ENCODE results near the gene APPL2. TPM values are rescaled to one million over a fixed set of nuclear protein-coding genes. Genes with fewer than 3 reads are reported as not detected.
"Not testable (repeated sequence)": the region's sequence is repeated elsewhere in the genome, so short reads cannot be mapped to it uniquely, and the experiment has no call there.

APPL2 gene
- total RNA-seq, 1 experiment from 2014 or later = 36.9 TPM

- no peak for DNase-seq (ENCODE audit: low read depth)
These were observed 39.9 kb downstream of the APPL2 start for GRCh38 chr12:105196090-105196489.

GRCh38 chr12:105194947-105195346, 41.0 kb downstream of the APPL2 start:
- no peak for DNase-seq (ENCODE audit: low read depth)

GRCh38 chr12:105192624-105193225, 43.2 kb downstream of the APPL2 start:
- no peak for DNase-seq (ENCODE audit: low read depth)

- no peak for DNase-seq (ENCODE audit: low read depth)
These were observed 45.4 kb downstream of the APPL2 start for GRCh38 chr12:105190530-105190929.

- DNase-seq (ENCODE audit: low read depth) = no peak
These were observed 46.7 kb downstream of the APPL2 start for GRCh38 chr12:105189293-105189692.

GRCh38 chr12:105183976-105184375, 52.0 kb downstream of the APPL2 start:
- DNase-seq (ENCODE audit: low read depth) = not testable (repeated sequence)

GRCh38 chr12:105183406-105183805, 52.6 kb downstream of the APPL2 start:
- DNase-seq (ENCODE audit: low read depth) = not testable (repeated sequence)

- not testable (repeated sequence) for DNase-seq (ENCODE audit: low read depth)
These were observed 56.9 kb downstream of the APPL2 start for GRCh38 chr12:105179114-105179513.

GRCh38 chr12:105177208-105177607, 58.8 kb downstream of the APPL2 start:
- DNase-seq (ENCODE audit: low read depth) = no peak

GRCh38 chr12:105175397-105175990, 60.5 kb downstream of the APPL2 start:
- no peak for DNase-seq (ENCODE audit: low read depth)

- no peak for DNase-seq (ENCODE audit: low read depth)
These were observed 64.1 kb downstream of the APPL2 start for GRCh38 chr12:105171691-105172436.

GRCh38 chr12:105170139-105170538, 65.8 kb downstream of the APPL2 start:
- DNase-seq (ENCODE audit: low read depth) = no peak

GRCh38 chr12:105168006-105168405, 68.0 kb downstream of the APPL2 start:
- no peak for DNase-seq (ENCODE audit: low read depth)

- DNase-seq (ENCODE audit: low read depth) = peak; percentile 30
These were observed 68.6 kb downstream of the APPL2 start for GRCh38 chr12:105167346-105167745.

GRCh38 chr12:105166736-105167135, 69.2 kb downstream of the APPL2 start:
- peak; percentile 5 for DNase-seq (ENCODE audit: low read depth)

GRCh38 chr12:105164068-105164467, 71.9 kb downstream of the APPL2 start:
- DNase-seq (ENCODE audit: low read depth) = no peak

- no peak for DNase-seq (ENCODE audit: low read depth)
These were observed 73.8 kb downstream of the APPL2 start for GRCh38 chr12:105162174-105162573.

GRCh38 chr12:105158876-105159275, 77.1 kb downstream of the APPL2 start:
- no peak for DNase-seq (ENCODE audit: low read depth)

GRCh38 chr12:105157606-105158005, 78.4 kb downstream of the APPL2 start:
- DNase-seq (ENCODE audit: low read depth) = no peak

GRCh38 chr12:105156260-105156659, 79.7 kb downstream of the APPL2 start:
- DNase-seq (ENCODE audit: low read depth) = no peak

- no peak for DNase-seq (ENCODE audit: low read depth)
These were observed 93.7 kb downstream of the APPL2 start for GRCh38 chr12:105142259-105142658.

- DNase-seq (ENCODE audit: low read depth) = no peak
These were observed 94.6 kb downstream of the APPL2 start for GRCh38 chr12:105141320-105141922.

Measured in LHCN-M2 (cell line).